Breast epithelium (tissue), 4 donors: ENCODE results near the gene OS9. TPM values are rescaled to one million over a fixed set of nuclear protein-coding genes. Genes with fewer than 3 reads are reported as not detected.

Source experiments
- DNase-seq, 2 donors: peaks; one replicate each; pipeline ENCODE4 v3.0.0-alpha.2; 2019; ENCODE audit warnings: low spot score in 2 of 2
- H3K27ac ChIP-seq, 2 donors: fragments of 200-600 bp; sonication (generic) in 1 of 2; one replicate each; pipeline ENCODE4 v1.5.1; 2016 to 2019; ENCODE audit warnings: mild to moderate bottlenecking in 1 of 2
- H3K27me3 ChIP-seq, 2 donors: fragments of 200-600 bp; sonication (generic) in 1 of 2; one replicate each; pipeline versions ENCODE4 v1.5.1 to v1.6.0; 2017 to 2019; ENCODE audit warnings: control low read depth in 1 of 2, mild to moderate bottlenecking in 1 of 2
- H3K36me3 ChIP-seq: fragments of 200-600 bp; one replicate; pipeline ENCODE4 v1.5.1; 2019
- H3K4me1 ChIP-seq, 2 donors: fragments of 200-600 bp; sonication (generic); one replicate each; pipeline ENCODE4 v1.5.1; 2016 to 2019; ENCODE audit warnings: control low read depth in 1 of 2
- H3K4me3 ChIP-seq, 3 donors: fragments of 200-600 bp; sonication (generic); 1 replicate in 2 of 3; 2 replicates in 1 of 3; pipeline ENCODE4 v1.5.1; 2016 to 2019; ENCODE audit warnings: mild to moderate bottlenecking in 3 of 3, moderate library complexity in 2 of 3
- H3K9me3 ChIP-seq, 2 donors: fragments of 200-600 bp; sonication (generic) in 1 of 2; one replicate each; pipeline ENCODE4 v1.5.1; 2016 to 2019; ENCODE audit warnings: control low read depth in 1 of 2
- POLR2A ChIP-seq: fragments of 450-650 bp; IDR thresholded peaks from one replicate; pipeline ENCODE4 v1.6.1; 2016; ENCODE audit warnings: antibody characterized with exemption, mild to moderate bottlenecking, moderate library complexity
- POLR2AphosphoS5 ChIP-seq, 3 donors: sonication (generic); formaldehyde crosslinking; IDR thresholded peaks; one replicate each; pipeline ENCODE4 v1.6.1; 2017; ENCODE audit warnings: antibody characterized with exemption in 3 of 3
- intact Hi-C: fragments of 100-400 bp; cut with DNase I; formaldehyde crosslinking; loops from one replicate; pipeline ENCODE4 v1.15.1; 2023; ENCODE audit warnings: low total_unique reads
- total RNA-seq, 3 donors: library from RNA; depleted of rRNA; stranded (reverse); fragments of >200 nt; gene quantifications; one replicate each; pipeline ENCODE4 v1.1.0, GENCODE V29; 2016
- TF ChIP-seq, protein P1 (sequence below), 3 donors: fragments of 450-650 bp; IDR thresholded peaks; one replicate each; pipeline ENCODE4 v1.5.1; 2016 to 2017; ENCODE audit warnings: antibody characterized with exemption in 3 of 3, mild to moderate bottlenecking in 3 of 3, moderate library complexity in 3 of 3

Gene OS9
- total RNA-seq, 3 donors from 2014 or later = 184 to 431 (median 213) TPM

DNA sequence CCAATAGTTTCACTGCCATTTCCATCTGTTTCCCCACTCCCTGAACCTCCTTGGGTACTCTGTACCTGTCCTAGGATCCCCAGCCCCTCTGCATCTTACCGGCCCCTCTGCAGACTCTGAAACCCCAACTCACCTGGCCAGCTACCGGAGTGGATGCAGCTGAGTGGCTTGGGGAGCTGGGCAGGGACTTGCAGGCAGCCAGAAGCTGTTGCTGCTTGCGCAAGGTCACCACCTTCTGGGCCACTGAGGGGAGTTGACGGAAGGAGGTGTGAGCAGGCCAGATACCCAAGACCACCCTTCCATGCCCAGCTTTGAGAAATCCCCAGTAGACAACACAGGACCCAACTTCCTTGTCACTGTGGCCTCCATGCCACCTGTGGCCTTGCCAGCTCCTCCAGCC, 38.3 kb downstream of the OS9 start:
- TF ChIP-seq POLR2AphosphoS5 (IDR thresholded peaks at IDR 0.05) (no peak), POLR2A (no peak)
- TF ChIP-seq, protein P1, sequence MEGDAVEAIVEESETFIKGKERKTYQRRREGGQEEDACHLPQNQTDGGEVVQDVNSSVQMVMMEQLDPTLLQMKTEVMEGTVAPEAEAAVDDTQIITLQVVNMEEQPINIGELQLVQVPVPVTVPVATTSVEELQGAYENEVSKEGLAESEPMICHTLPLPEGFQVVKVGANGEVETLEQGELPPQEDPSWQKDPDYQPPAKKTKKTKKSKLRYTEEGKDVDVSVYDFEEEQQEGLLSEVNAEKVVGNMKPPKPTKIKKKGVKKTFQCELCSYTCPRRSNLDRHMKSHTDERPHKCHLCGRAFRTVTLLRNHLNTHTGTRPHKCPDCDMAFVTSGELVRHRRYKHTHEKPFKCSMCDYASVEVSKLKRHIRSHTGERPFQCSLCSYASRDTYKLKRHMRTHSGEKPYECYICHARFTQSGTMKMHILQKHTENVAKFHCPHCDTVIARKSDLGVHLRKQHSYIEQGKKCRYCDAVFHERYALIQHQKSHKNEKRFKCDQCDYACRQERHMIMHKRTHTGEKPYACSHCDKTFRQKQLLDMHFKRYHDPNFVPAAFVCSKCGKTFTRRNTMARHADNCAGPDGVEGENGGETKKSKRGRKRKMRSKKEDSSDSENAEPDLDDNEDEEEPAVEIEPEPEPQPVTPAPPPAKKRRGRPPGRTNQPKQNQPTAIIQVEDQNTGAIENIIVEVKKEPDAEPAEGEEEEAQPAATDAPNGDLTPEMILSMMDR (IDR thresholded peaks at IDR 0.05) = no peak
- intact Hi-C loops = no loop called here
- peaks cover 6 to 11% of the 10 kb centered on the region in 2 donors for H3K4me1 ChIP-seq

DNA sequence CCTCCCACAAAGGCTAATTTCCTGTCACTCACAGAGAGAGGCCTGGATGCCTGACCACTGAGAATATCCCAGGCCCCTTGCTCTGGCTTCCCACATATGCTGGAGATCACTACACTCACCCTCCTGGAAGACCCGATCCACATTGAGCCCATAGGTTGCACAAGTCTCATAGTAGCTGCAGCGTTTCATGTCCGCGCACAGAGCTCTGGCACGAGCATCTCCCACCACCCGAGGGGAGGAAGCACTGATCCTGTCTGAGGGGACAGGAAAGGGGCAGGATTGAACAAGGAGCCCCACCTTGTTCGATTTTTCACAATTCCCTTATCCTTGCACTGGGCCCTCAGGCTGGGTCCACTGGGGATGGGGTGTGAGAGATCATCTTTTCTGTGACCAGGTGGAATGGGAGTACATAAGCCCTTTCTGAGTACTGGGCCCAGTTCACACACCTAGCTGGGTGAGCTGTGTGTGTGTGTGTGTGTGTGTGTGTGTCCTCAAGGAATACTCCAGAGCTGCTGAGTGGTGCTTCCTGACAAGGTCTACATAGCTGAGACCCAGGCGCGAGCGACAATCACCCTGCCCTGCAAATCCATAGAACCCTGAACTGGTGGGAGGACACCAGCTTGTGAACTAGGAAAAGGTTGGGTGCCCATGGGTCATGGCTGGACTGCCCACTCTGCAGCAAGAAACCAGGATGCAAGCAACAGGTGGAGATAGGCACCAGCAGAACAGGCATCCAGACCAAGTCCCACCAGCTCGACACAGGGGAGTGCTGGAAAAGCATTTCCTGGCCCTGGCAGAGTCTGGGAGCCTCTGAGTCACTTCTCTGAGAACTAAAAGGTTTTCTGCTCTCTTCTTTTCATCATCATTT, 39.0 kb downstream of the OS9 start:
- Histone ChIP-seq H3K9me3 (no peaks in the 10 kb centered on the region), H3K4me3 (no peak overlapping the region), H3K36me3 (no peaks in the 10 kb centered on the region), H3K27me3 (peaks cover 5 to 26% of the 10 kb centered on the region in 2 donors), H3K4me1 (peaks cover 9 to 15% of the 10 kb centered on the region in 2 donors), H3K27ac (no peak overlapping the region)
- intact Hi-C loops = no loop called here
- TF ChIP-seq POLR2A = no peak
- TF ChIP-seq POLR2AphosphoS5 (IDR thresholded peaks at IDR 0.05) = no peak
- TF ChIP-seq, protein P1 (IDR thresholded peaks at IDR 0.05) = no peak
- DNase-seq = no peak

More for the DNA sequence above, 38.3 kb downstream of the OS9 start:
- Histone ChIP-seq H3K36me3 (no peaks in the 10 kb centered on the region), H3K27ac (no peak overlapping the region), H3K4me3 (no peak overlapping the region), H3K9me3 (no peaks in the 10 kb centered on the region), H3K27me3 (peaks cover 3 to 19% of the 10 kb centered on the region in 2 donors)
- no peak for DNase-seq

DNA sequence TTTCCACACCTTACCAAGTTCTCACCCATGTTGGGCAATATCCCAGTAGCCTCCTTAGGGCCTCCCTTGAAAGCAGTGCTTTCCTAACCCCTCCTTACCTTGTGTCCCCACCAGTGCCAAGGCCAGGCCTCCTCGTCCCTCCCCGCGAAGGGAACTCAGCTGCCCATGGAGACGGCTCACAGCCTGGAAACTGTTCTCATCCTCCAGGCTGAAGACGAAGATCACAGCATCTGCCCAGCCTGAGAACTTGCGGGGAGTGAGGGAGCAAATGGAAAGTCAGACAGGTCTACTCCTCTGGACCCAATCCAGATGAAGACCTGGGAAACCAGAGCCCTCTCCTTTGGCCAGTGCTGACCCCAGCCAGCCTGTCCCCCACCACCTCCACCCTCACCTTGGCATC, 40.0 kb downstream of the OS9 start:
- H3K4me1 ChIP-seq = peaks cover 9 to 15% of the 10 kb centered on the region in 2 donors
- intact Hi-C loops = no loop called here

DNA sequence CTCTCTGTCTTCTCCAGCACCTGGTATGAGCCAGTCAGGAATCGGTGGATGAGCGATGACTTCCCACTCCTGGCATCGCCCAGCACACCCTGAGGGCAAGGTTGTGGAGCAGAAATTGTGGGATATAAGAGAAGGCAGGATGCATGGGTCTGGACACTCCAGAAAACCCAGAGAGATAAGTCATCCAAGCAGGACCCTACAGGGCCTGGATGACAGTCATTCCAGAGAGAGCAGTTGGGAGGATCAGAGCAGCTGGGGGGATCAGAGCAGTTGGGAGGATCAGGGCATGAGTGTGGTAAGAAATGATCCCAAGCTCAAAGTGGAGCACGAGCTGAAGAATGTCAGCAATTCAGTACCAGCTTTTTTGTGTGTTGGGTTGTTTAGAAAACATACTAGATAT, 40.7 kb downstream of the OS9 start:
- TF ChIP-seq, protein P1 (IDR thresholded peaks at IDR 0.05) = no peak
- TF ChIP-seq POLR2AphosphoS5 (IDR thresholded peaks at IDR 0.05) (no peak), POLR2A (no peak)
- intact Hi-C loops = no loop called here
- Histone ChIP-seq H3K36me3 (no peaks in the 10 kb centered on the region), H3K4me3 (no peak overlapping the region), H3K9me3 (no peaks in the 10 kb centered on the region), H3K27me3 (peaks cover 17 to 38% of the 10 kb centered on the region in 2 donors), H3K27ac (no peak overlapping the region), H3K4me1 (peaks cover 9 to 15% of the 10 kb centered on the region in 2 donors)
- DNase-seq = no peak

More for the DNA sequence above, 40.0 kb downstream of the OS9 start:
- H3K27me3 ChIP-seq = peaks cover 14 to 36% of the 10 kb centered on the region in 2 donors
- no peak overlapping the region for H3K4me3 ChIP-seq
- no peak for DNase-seq
- H3K9me3 ChIP-seq = no peaks in the 10 kb centered on the region
- no peaks in the 10 kb centered on the region for H3K36me3 ChIP-seq
- TF ChIP-seq POLR2A (no peak), POLR2AphosphoS5 (IDR thresholded peaks at IDR 0.05) (no peak)
- TF ChIP-seq, protein P1 (IDR thresholded peaks at IDR 0.05) = no peak
- no peak overlapping the region for H3K27ac ChIP-seq

DNA sequence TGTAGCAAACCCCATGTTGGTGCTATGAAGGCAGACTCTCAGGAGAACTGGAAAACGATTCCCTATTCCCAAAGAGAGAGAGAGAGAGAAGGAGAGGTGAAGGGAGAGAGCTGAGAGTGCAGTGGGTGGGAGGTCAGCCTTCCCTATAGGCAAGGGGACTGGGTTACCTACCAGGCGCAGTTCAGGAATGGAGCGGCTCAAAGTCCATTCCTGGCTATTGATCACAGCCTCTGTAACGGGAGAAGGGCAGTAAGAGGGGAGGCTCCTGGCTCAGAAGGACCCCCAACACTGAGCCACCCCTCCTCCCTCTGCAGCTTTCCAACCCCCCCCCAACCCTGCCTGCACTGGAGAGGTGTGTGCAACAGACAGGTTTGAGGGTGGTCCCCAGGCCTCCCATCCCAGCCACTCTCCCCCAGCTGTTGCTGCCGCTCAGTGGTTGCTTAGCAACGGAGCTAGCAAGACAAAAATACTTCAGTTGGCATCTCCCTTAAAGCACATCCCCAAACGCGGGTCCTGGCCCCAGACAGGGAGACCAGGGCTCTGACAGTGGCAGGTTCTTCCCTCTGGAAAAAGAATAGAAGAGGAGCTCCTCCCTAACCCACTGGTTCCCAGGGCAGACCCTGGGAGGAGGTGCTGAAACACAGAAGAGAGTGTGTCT, 41.4 kb downstream of the OS9 start:
- DNase-seq = no peak
- Histone ChIP-seq H3K9me3 (no peaks in the 10 kb centered on the region), H3K27ac (no peak overlapping the region), H3K4me1 (peaks cover 9 to 15% of the 10 kb centered on the region in 2 donors), H3K4me3 (peak overlapping the region in 2 of 3 donors; percentile 44 to 67), H3K27me3 (peaks cover 17 to 41% of the 10 kb centered on the region in 2 donors), H3K36me3 (no peaks in the 10 kb centered on the region)
- TF ChIP-seq, protein P1 (IDR thresholded peaks at IDR 0.05) = no peak
- TF ChIP-seq POLR2AphosphoS5 (IDR thresholded peaks at IDR 0.05) = no peak
- TF ChIP-seq POLR2A = no peak
- intact Hi-C loops = no loop called here
